ENCODE data around the gene ZNF582.
"Not testable (repeated sequence)": the region's sequence is repeated elsewhere in the genome, so short reads cannot be mapped to it uniquely, and the experiment has no call there.

Gene ZNF582

GRCh38 chr19:56350416-56351045 is 42.8 kb downstream of the ZNF582 start:
- peak; percentile 36 for DNase-seq

- DNase-seq = no peak
These were observed 45.0 kb downstream of the ZNF582 start for GRCh38 chr19:56348289-56348877.

- no peak for DNase-seq
These were observed 46.1 kb downstream of the ZNF582 start for GRCh38 chr19:56347163-56347778.

GRCh38 chr19:56341948-56342347 is 51.4 kb downstream of the ZNF582 start:
- DNase-seq = no peak

GRCh38 chr19:56339031-56339430 is 54.3 kb downstream of the ZNF582 start:
- not testable (repeated sequence) for DNase-seq

GRCh38 chr19:56337077-56337476 is 56.3 kb downstream of the ZNF582 start:
- DNase-seq = not testable (repeated sequence)

GRCh38 chr19:56335371-56335770 is 58.0 kb downstream of the ZNF582 start:
- DNase-seq = not testable (repeated sequence)

GRCh38 chr19:56333506-56333905 is 59.8 kb downstream of the ZNF582 start:
- peak; percentile 29 for DNase-seq

All from NCI-H226 (cell line).